ENCODE measurements around the gene OR6C2. TPM values are rescaled to one million over a fixed set of nuclear protein-coding genes. Genes with fewer than 3 reads are reported as not detected.

Gene OR6C2
- not detected in 2 replicates for total RNA-seq (2021)
- long read RNA-seq = 0 reads

DNA sequence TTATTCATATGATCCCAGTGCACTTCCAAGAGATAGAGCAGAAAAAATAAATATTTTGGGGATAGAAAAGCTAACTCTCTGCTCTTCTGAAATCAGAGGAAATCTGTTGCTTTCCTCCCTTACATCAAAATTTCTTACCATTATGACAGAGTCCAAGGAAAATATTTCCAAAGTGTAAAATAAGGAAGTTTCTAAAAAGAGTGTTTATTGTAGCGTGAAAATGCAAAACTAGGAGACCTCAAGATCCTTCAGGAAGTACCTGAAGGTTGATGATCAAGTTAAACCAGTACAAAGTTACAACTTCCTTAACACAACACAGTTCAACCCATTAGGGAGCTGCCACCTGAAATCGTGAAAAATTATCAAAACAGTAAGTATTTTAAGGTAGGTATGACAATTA lies at the start of gene OR6C2:
Gene OR6C2, plus strand, starts transcription at position 301 of the 400 bp plus-strand sequence. CDS start 8,138 bp downstream, outside the sequence.
- no peak for DNase-seq
- H3K79me2 ChIP-seq (ENCODE audit: insufficient read depth, low read length) = no peaks in the 10 kb centered on the region
- no peak within 1 kb of the TSS for H2BK15ac ChIP-seq (ENCODE audit: low read depth, low read length)
- peaks cover 22 to 30% of the 10 kb centered on the region in 2 experiments for H3K9me3 Mint-ChIP-seq
- no peak within 1 kb of the TSS for H4K8ac ChIP-seq (replicated peaks; ENCODE audit: insufficient read length, low read depth, low read length)
- no peak within 1 kb of the TSS for H2BK12ac ChIP-seq (ENCODE audit: insufficient read length, low read depth, low read length)
- peaks cover 2 to 25% (median 13%) of the 10 kb centered on the region in 3 experiments; a peak in 6 of 7 replicates for H3K36me3 Mint-ChIP-seq (ENCODE audit: insufficient read depth in 1 of 3, low read depth in 3 of 3)
- H3K23ac ChIP-seq (ENCODE audit: insufficient read length, low read depth, low read length) = no peak within 1 kb of the TSS
- no peaks in the 10 kb centered on the region for H3K27me3 ChIP-seq (ENCODE audit: insufficient read depth, low read length)
- no peak within 1 kb of the TSS for H2AFZ ChIP-seq (ENCODE audit: low read length)
- H3K27ac Mint-ChIP-seq = no peak within 1 kb of the TSS
- no peak within 1 kb of the TSS for H3K4me3 Mint-ChIP-seq
- no peaks in the 10 kb centered on the region for H3K4me1 ChIP-seq (ENCODE audit: insufficient read depth, low read length)
- no peak within 1 kb of the TSS for H4K5ac ChIP-seq (ENCODE audit: insufficient read length, low read depth, low read length)
- H3K56ac ChIP-seq (ENCODE audit: insufficient read length, low read depth, low read length) = no peak within 1 kb of the TSS
- H2BK5ac ChIP-seq (ENCODE audit: insufficient read length, low read length) = no peak within 1 kb of the TSS
- WGBS (ENCODE audit: extremely low coverage, insufficient read length, low lambda C conversion rate) = no CpG with 5 or more reads among the region's 2 CpGs
- H3K4ac ChIP-seq (ENCODE audit: low read depth, low read length) = no peak within 1 kb of the TSS
- no peaks in the 10 kb centered on the region for H3K4me1 Mint-ChIP-seq
- H3K27me3 Mint-ChIP-seq (ENCODE audit: low read depth) = no peaks in the 10 kb centered on the region
- no peaks in the 10 kb centered on the region for H4K20me1 ChIP-seq (ENCODE audit: control insufficient read depth, insufficient read depth, insufficient read length)
- no peaks in the 10 kb centered on the region for H3K9me3 ChIP-seq (ENCODE audit: control insufficient read depth, low read depth, low read length)
- no peak within 1 kb of the TSS for H3K14ac ChIP-seq (ENCODE audit: insufficient read depth, low read length)
- H2BK20ac ChIP-seq (ENCODE audit: low read depth, low read length, poor library complexity, severe bottlenecking) = no peak within 1 kb of the TSS
- H3K9ac ChIP-seq (ENCODE audit: extremely low read depth, insufficient read length, low read length) = no peak within 1 kb of the TSS
- TF ChIP-seq, protein P1, sequence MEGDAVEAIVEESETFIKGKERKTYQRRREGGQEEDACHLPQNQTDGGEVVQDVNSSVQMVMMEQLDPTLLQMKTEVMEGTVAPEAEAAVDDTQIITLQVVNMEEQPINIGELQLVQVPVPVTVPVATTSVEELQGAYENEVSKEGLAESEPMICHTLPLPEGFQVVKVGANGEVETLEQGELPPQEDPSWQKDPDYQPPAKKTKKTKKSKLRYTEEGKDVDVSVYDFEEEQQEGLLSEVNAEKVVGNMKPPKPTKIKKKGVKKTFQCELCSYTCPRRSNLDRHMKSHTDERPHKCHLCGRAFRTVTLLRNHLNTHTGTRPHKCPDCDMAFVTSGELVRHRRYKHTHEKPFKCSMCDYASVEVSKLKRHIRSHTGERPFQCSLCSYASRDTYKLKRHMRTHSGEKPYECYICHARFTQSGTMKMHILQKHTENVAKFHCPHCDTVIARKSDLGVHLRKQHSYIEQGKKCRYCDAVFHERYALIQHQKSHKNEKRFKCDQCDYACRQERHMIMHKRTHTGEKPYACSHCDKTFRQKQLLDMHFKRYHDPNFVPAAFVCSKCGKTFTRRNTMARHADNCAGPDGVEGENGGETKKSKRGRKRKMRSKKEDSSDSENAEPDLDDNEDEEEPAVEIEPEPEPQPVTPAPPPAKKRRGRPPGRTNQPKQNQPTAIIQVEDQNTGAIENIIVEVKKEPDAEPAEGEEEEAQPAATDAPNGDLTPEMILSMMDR (conservative IDR thresholded peaks at IDR 0.05) = no peak
- no peak within 1 kb of the TSS for H3T11ph ChIP-seq (ENCODE audit: low read length)
- H2AK5ac ChIP-seq (ENCODE audit: insufficient read length, low read length) = no peak within 1 kb of the TSS
- H3K79me1 ChIP-seq (ENCODE audit: insufficient read depth, low read depth, low read length, poor library complexity, severe bottlenecking) = no peaks in the 10 kb centered on the region
- no peak within 1 kb of the TSS for H3K4me2 ChIP-seq (ENCODE audit: insufficient read depth, insufficient read length, low read length)
- H3K18ac ChIP-seq (ENCODE audit: insufficient read length, low read depth, low read length) = no peak within 1 kb of the TSS
- no peak within 1 kb of the TSS for H3K27ac ChIP-seq (ENCODE audit: insufficient read length, low read depth, low read length)
- H2BK120ac ChIP-seq (ENCODE audit: low read depth, low read length, poor library complexity, severe bottlenecking) = no peak within 1 kb of the TSS
- H3K23me2 ChIP-seq (ENCODE audit: insufficient read length, low read depth, low read length, poor library complexity, severe bottlenecking) = no peaks in the 10 kb centered on the region
- H4K91ac ChIP-seq (ENCODE audit: insufficient read length, low read depth, low read length) = no peak within 1 kb of the TSS
